WTC11 (cell line): ENCODE measurements around the gene ARHGEF28.

Experiments used
- CREB1 ChIP-seq: sonication (generic); formaldehyde crosslinking; IDR thresholded peaks from 2 replicates; pipeline ENCODE4 v1.8.0; 2023; ENCODE audit warnings: mild to moderate bottlenecking, missing genetic modification reagents
- GABPB1 ChIP-seq: sonication (generic); formaldehyde crosslinking; IDR thresholded peaks from 2 replicates; pipeline ENCODE4 v1.8.1; 2023; ENCODE audit warnings: mild to moderate bottlenecking, missing genetic modification reagents
- JUN ChIP-seq: sonication (generic); formaldehyde crosslinking; IDR thresholded peaks from 2 replicates; pipeline ENCODE4 v1.8.0; 2023; ENCODE audit warnings: mild to moderate bottlenecking, missing genetic modification reagents
- ZNF138 ChIP-seq: sonication (generic); formaldehyde crosslinking; conservative IDR thresholded peaks from 2 replicates; pipeline ENCODE4 v1.8.1; 2022; ENCODE audit warnings: mild to moderate bottlenecking, moderate library complexity, missing genetic modification reagents
- TF ChIP-seq, protein P1 (sequence below): fragments of 250-450 bp; sonication (Bioruptor Pico); conservative IDR thresholded peaks from 2 replicates; pipeline ENCODE4 v1.9.0; 2021; ENCODE audit warnings: mild to moderate bottlenecking
- TF ChIP-seq, protein P2 (sequence below): fragments of 200-600 bp; IDR thresholded peaks from 2 replicates; pipeline ENCODE4 v1.8.0; 2022; ENCODE audit warnings: antibody characterized with exemption

DNA sequence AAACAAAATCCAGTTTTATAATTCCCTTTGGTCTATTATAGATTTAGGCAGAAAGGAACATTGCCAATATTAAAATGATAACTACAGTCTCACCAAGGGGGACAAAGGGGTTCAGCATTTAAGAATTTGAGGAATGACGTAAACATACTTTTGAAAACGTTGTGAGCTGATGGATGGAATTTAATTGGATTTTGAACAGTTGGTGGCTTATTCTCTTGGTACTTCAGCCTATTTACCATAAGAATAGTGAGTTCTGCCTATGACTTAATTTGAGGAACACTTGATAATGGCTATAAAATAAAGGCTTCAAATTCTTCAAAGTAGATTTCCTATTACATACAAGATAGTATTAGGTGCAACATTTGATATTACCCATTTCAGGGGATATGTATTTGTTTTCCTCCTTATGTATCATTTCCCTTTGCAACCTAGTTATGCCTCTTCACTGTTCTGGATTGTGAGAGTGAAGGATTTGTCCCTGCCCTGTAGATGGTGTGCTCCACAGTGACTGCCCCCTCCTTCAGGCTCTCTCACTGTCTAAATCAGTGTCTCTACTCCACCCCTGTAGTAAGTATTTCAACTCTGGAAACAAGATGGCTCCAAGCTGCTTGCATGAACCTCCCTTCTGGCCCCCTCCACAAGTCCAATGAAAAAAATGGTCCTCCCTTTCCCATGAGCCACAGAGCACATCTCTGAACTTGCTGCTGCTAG lies 225.6 kb downstream of the ARHGEF28 start:
- no peak for TF ChIP-seq ZNF138
- TF ChIP-seq CREB1 (CRISPR knock-in tag), result no peak
- TF ChIP-seq JUN, result no peak
- TF ChIP-seq, protein P1, sequence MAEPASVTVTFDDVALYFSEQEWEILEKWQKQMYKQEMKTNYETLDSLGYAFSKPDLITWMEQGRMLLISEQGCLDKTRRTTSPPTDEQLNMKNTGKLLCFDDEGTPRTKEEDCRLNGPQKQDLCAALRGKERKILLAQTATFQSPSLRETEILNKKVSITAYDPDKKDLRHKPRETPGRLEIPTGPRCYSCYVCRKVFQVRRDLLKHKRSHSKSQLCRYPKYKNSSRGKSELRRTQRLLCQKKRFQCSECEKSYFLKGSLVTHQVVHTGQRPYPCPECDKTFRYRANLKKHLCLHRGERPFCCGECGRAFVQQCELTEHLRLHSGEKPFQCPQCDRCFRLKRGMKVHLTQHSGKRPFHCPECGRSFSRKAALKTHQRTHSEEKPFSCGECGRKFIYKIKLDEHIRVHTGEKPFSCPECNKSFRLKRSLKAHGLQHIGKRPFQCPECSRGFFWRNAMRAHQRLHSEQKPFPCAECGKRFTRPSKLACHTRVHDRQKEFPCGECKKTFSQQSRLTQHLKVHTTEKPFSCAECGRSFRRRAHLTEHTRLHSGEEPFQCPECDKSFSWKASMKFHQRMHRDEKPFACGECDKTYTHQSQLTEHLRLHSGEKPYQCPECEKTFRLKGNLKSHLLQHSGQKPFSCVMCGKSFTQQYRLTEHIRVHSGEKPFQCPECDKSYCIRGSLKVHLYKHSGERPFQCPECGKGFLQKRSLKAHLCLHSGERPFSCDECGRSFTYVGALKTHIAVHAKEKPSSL (CRISPR knock-in tag), result no peak
- no peak for TF ChIP-seq GABPB1 (CRISPR knock-in tag)
- TF ChIP-seq, protein P2, sequence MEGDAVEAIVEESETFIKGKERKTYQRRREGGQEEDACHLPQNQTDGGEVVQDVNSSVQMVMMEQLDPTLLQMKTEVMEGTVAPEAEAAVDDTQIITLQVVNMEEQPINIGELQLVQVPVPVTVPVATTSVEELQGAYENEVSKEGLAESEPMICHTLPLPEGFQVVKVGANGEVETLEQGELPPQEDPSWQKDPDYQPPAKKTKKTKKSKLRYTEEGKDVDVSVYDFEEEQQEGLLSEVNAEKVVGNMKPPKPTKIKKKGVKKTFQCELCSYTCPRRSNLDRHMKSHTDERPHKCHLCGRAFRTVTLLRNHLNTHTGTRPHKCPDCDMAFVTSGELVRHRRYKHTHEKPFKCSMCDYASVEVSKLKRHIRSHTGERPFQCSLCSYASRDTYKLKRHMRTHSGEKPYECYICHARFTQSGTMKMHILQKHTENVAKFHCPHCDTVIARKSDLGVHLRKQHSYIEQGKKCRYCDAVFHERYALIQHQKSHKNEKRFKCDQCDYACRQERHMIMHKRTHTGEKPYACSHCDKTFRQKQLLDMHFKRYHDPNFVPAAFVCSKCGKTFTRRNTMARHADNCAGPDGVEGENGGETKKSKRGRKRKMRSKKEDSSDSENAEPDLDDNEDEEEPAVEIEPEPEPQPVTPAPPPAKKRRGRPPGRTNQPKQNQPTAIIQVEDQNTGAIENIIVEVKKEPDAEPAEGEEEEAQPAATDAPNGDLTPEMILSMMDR, result no peak
